Thyroid gland (tissue), 4 donors: ENCODE results near the gene TCF21. TPM values are rescaled to one million over a fixed set of nuclear protein-coding genes. Genes with fewer than 3 reads are reported as not detected.

Experiments used
- DNase-seq, 2 donors: peaks; one replicate each; pipeline ENCODE4 v3.0.0-alpha.2; 2019
- H3K27ac ChIP-seq, 3 donors: fragments of 200-600 bp; sonication (generic); 1 replicate in 2 of 3; 2 replicates in 1 of 3; pipeline ENCODE4 v1.5.1; 2016 to 2019; ENCODE audit warnings: mild to moderate bottlenecking in 1 of 3, moderate library complexity in 1 of 3
- H3K27me3 ChIP-seq: fragments of 200-600 bp; sonication (generic); one replicate; pipeline ENCODE4 v1.5.1; 2019
- H3K36me3 ChIP-seq, 2 donors: fragments of 200-600 bp; sonication (generic); one replicate each; pipeline ENCODE4 v1.5.1; 2016 to 2019
- H3K4me1 ChIP-seq, 2 donors: fragments of 200-600 bp; sonication (generic); one replicate each; pipeline ENCODE4 v1.5.1; 2017 to 2019
- H3K4me3 ChIP-seq, 3 donors: fragments of 200-600 bp; sonication (generic); replicated peaks in 1 of 3; 1 replicate in 2 of 3; 2 replicates in 1 of 3; pipeline ENCODE4 v1.5.1; 2016; ENCODE audit warnings: mild to moderate bottlenecking in 1 of 3
- H3K9me3 ChIP-seq: fragments of 200-600 bp; sonication (generic); one replicate; pipeline ENCODE4 v1.5.1; 2017
- POLR2A ChIP-seq, 2 donors: fragments of 450-650 bp; IDR thresholded peaks; one replicate each; pipeline ENCODE4 v1.6.1; 2017; ENCODE audit warnings: antibody characterized with exemption in 2 of 2, mild to moderate bottlenecking in 2 of 2, moderate library complexity in 1 of 2
- WGBS, 2 donors: methylation state at CpG; one replicate each; pipeline ENCODE4 v1.1.5; 2017; 5-methylcytosine and 5-hydroxymethylcytosine counted together
- intact Hi-C: fragments of 100-400 bp; cut with DNase I; formaldehyde crosslinking; loops from one replicate; pipeline ENCODE4 v1.15.1; 2023
- total RNA-seq, 4 donors: library from RNA; depleted of rRNA; stranded (reverse); fragments of >200 nt; gene quantifications; one replicate each; pipeline ENCODE4 v1.2.3, GENCODE V29; 2016
- TF ChIP-seq, protein P1 (sequence below), 6 experiments: fragments of 200-600 bp in 3 of 6; fragments of 450-650 bp in 3 of 6; sonication (generic) in 3 of 6; IDR thresholded peaks; one replicate each; pipeline ENCODE4 v1.5.1; 2016 to 2019; ENCODE audit warnings: antibody characterized with exemption in 6 of 6, mild to moderate bottlenecking in 2 of 6, inconsistent platforms in 1 of 6, moderate library complexity in 1 of 6

The TCF21 gene
- total RNA-seq, 4 donors from 2014 or later, result 0.20 to 1.4 TPM; not detected in 2

DNA sequence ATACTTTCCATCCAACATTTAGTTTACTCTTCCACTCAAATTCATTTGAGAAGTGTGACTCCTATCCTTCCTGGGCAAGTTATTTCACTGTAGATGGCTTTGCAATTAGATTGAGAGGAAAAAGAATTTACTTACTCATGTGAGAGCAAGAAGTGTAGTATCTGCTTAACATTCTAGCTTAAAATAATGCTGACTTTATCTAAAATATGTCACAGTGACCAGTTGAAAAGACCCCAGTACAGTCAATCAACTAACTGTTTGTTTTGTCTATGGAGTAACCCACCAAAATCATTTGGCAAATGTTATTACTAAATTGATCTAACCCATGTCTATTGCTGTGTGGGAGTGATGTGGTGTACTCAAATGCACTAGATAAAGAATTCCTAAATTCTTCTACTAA is 8.9 kb upstream of the TCF21 start:
- no peak overlapping the region for H3K27ac ChIP-seq
- no peak for TF ChIP-seq POLR2A (IDR thresholded peaks at IDR 0.05)
- TF ChIP-seq, protein P1, sequence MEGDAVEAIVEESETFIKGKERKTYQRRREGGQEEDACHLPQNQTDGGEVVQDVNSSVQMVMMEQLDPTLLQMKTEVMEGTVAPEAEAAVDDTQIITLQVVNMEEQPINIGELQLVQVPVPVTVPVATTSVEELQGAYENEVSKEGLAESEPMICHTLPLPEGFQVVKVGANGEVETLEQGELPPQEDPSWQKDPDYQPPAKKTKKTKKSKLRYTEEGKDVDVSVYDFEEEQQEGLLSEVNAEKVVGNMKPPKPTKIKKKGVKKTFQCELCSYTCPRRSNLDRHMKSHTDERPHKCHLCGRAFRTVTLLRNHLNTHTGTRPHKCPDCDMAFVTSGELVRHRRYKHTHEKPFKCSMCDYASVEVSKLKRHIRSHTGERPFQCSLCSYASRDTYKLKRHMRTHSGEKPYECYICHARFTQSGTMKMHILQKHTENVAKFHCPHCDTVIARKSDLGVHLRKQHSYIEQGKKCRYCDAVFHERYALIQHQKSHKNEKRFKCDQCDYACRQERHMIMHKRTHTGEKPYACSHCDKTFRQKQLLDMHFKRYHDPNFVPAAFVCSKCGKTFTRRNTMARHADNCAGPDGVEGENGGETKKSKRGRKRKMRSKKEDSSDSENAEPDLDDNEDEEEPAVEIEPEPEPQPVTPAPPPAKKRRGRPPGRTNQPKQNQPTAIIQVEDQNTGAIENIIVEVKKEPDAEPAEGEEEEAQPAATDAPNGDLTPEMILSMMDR (IDR thresholded peaks at IDR 0.05), result no peak
- H3K9me3 ChIP-seq, result no peaks in the 10 kb centered on the region
- no peaks in the 10 kb centered on the region for H3K4me1 ChIP-seq
- no peaks in the 10 kb centered on the region for H3K36me3 ChIP-seq
- no peak overlapping the region for H3K4me3 ChIP-seq
- intact Hi-C loops, result no loop called here
- H3K27me3 ChIP-seq, result no peaks in the 10 kb centered on the region
- no peak for DNase-seq

DNA sequence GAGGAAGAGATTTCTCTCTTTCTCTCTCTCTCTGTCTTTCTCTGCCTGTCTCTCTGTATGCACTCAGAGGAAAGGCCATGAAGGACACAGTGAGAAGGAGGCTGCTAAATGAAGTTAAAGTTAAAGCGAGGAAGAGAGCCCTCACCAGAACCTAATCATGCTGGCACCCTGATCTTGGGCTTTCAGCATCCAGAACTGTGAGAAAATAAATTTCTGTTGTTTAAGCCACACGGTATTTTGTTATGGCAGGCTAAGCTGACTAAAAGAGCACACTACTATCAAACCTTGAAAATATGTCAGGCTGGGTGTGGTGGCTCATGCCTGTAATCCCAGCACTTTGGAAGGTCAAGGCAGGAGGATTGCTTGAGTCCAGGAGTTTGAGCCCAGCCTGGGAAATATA is 8.0 kb upstream of the TCF21 start:
- H3K27ac ChIP-seq, result no peak overlapping the region
- peaks cover 2% of the 10 kb centered on the region for H3K27me3 ChIP-seq
- intact Hi-C loops, result no loop called here
- H3K9me3 ChIP-seq, result no peaks in the 10 kb centered on the region
- no peaks in the 10 kb centered on the region for H3K4me1 ChIP-seq
- H3K4me3 ChIP-seq, result no peak overlapping the region
- DNase-seq, result no peak
- no peaks in the 10 kb centered on the region for H3K36me3 ChIP-seq
- TF ChIP-seq, protein P1 (IDR thresholded peaks at IDR 0.05), result no peak
- TF ChIP-seq POLR2A (IDR thresholded peaks at IDR 0.05), result no peak
- 75 to 82% methylated on average over 2 of the region's 2 CpGs for WGBS, 2 donors

DNA sequence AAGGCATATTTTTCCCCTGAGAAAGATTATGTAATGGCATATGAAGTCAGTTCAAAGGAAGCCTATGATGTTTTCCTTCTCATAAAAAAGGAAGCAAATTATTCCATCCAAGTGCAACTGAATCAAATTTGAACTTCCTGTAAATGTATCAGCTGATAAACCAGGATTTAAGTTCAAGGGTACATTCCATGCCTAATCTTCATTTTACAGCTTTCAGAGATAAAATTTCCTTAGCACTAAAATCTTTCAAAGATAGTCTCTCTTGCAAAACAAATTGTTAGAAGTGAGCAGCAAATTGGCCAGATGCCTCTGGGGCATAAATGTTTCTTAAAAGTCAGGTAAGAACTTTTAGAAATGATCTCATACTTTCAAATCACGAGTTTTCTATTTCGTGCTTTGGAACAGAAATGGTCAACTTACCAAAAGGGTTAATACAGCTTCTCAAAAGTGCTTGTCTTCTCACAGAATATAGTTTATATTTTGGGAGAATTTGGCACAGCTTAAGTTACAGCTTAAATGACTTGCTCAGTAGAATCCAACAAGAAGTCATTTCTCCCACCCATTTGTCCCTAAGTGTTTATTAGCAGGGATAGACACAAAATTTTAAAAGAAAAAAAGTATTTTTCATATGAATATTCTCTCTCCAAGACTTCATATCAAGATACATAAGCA is 2.7 kb upstream of the TCF21 start:
- Histone ChIP-seq H3K27ac (no peak overlapping the region), H3K36me3 (no peaks in the 10 kb centered on the region), H3K4me3 (no peak overlapping the region), H3K9me3 (no peaks in the 10 kb centered on the region), H3K27me3 (peaks cover 25% of the 10 kb centered on the region), H3K4me1 (peaks cover 11% of the 10 kb centered on the region in 2 donors)
- 79 to 87% methylated on average over 2 of the region's 2 CpGs for WGBS, 2 donors
- intact Hi-C loops, result no loop called here
- TF ChIP-seq, protein P1 (IDR thresholded peaks at IDR 0.05), result no peak
- no peak for TF ChIP-seq POLR2A (IDR thresholded peaks at IDR 0.05)
- no peak for DNase-seq

DNA sequence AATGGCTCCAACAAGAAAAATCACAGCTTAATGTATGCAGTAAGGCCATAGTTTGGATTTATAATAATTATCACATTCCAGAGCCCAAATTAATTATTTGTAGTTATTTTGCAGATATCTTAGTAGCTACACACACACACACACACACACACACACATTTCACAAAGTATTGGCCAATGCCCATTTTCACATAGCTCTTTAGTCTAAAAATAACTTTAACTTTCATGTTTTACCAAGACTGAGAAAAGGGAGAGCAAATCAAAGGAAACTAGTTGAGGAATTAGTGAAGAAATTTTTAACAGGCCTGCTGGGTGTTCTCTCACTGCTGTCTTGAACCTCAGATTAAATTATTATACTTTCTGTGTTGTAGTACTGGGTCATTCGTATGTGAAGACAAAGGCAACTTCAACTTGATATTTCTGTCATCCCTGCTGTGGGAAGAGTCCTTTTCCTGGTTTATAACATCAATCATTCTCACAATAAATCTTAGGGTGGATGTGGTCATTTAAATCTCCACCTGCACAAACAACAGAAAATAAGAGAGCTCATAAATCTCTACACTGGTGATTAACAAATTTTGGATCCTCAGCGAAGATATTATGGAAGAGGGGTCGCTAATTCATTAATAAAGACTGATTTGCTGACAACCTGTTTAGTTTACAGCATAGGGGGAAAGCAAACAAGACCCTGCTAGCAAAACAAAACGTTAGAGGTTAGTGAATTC is 1.6 kb upstream of the TCF21 start:
- peaks cover 15 to 18% of the 10 kb centered on the region in 2 donors for H3K4me1 ChIP-seq
- no peaks in the 10 kb centered on the region for H3K9me3 ChIP-seq
- H3K4me3 ChIP-seq, result no peak overlapping the region
- intact Hi-C loops, result no loop called here
- peaks cover 31% of the 10 kb centered on the region for H3K27me3 ChIP-seq
- TF ChIP-seq, protein P1 (IDR thresholded peaks at IDR 0.05), result no peak
- TF ChIP-seq POLR2A (IDR thresholded peaks at IDR 0.05), result no peak
- DNase-seq, result no peak
- H3K36me3 ChIP-seq, result no peaks in the 10 kb centered on the region
- WGBS, 2 donors, result 64% methylated on average over 4 of the region's 4 CpGs
- H3K27ac ChIP-seq, result no peak overlapping the region

DNA sequence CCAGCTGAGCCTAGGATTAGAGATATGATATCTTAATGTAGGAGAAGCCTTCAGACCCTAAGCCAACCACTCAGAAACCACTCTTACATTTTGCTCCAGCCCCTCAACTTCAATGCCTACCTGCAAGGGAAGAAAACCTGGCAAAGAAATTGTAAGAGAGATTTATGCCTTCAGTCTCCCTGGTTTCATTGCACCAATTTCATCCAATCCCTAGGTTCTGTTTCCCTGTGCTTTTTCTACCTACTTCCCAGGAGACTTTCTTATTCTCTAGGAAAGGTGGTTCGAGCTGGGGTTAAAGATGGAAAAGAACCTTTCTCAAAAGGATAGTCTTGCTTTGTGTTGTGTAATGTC is 1.1 kb upstream of the TCF21 start:
- H3K27ac ChIP-seq, result no peak overlapping the region
- H3K9me3 ChIP-seq, result no peaks in the 10 kb centered on the region
- no peak for DNase-seq
- H3K4me3 ChIP-seq, result no peak overlapping the region
- TF ChIP-seq, protein P1 (IDR thresholded peaks at IDR 0.05), result no peak
- no peak for TF ChIP-seq POLR2A (IDR thresholded peaks at IDR 0.05)
- peaks cover 37% of the 10 kb centered on the region for H3K27me3 ChIP-seq
- H3K36me3 ChIP-seq, result no peaks in the 10 kb centered on the region
- H3K4me1 ChIP-seq, result peaks cover 15 to 18% of the 10 kb centered on the region in 2 donors
- intact Hi-C loops, result no loop called here
- WGBS, 2 donors, result 72 to 84% methylated on average over 1 of the region's 1 CpG
